ENCODE data around the gene HTATIP2.
"Not testable (repeated sequence)": the region's sequence is repeated elsewhere in the genome, so short reads cannot be mapped to it uniquely, and the experiment has no call there.

HTATIP2 gene

DNA sequence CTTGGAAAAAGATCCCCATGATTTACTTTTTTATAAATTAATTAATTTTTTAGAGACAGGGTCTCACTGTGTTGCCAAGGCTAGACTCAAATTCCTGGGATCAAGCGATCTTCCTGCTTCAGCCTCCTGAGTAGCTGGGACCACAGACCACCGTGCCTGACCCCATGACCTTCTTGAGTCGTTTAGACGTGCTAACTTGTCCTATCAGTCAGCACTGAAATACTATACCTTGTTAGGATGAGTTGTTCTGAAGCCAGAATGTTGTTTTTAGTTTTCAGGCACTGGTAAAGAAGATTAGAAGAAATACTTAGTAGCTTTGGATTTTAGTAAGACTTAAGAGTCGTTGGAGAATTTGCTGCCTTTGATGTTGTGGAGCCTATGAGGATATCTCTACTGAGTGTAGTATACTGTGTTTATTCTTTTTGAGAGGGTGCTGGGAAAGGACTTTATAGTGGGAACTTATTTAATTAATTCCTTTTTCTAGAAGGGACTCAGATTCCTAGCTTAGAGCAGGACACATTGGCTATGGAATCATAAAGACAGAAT, 8.6 kb downstream of the HTATIP2 start:
- no peak for DNase-seq

DNA sequence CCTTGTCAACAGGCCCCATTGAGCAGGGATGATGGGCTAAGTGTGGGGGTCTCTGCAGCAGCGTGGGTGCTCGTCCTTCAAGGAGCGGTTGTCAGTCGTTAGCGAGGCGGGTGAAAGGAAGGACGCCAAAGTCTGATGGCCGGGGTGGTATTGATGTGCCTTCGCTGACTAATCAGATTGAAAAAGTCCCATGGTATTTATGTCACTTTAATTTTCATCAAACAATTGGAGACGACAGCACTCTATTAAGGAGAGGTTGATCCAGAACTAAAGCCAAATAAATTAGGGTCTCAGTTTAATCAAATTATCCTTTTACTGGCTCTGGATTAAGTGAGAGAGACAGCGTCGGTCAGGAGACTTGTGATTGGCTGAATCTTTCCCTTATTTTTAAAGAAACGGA, 9.6 kb downstream of the HTATIP2 start:
- no peak for DNase-seq

DNA sequence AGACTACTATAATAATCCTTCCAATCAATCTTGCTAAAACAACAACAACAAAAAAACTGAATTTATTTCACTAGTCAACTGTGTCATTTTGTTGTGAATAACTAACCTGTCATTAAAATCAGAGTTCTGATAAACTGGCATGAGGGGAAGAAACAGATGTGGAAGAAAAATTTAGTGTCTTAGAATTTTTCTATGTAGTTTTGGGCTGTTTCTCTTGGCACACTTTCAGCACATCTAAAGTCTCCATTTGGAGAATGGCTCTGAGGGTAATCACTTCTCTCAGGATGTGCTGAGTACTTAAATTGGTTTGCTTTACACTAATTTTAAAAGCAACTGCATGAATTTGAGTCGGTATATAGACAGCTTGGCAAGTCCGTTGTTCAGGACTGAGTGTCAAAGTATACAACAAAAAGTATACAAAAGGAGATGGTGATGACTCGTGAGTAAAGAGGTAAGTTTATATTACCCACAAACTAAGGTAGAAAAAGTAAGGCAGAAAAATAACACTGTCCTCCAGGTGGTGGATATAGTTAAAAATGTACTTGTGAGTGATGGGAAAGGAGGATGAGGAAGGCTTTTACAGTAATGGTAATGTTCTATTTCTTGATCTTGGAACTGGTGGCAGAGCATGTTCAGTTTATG, 10.2 kb downstream of the HTATIP2 start:
- no peak for DNase-seq

DNA sequence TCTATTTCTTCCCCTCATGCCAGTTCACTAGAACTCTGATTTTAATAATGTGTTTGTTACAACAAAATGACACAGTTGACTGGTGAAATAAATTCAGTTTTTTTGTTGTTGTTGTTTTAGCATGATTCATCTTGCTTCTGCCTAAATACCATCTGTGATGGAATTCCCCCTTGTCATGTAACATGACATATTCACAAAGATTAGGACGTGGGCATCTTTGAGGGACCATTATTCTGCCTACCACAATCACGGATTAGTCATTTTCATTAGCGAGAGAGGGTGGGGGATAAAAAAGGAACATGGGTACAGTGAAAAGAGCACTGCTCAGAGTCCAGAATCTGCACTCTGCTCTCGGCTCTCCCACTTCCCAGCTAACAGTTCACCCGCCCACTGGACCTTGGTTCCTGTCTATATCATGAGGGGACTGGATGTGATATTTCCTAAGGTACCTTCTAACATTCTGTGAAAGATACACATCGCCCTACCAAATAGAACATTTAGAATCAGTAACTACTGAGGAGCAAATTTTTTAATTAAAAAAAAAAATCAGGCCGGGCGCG, 11.3 kb downstream of the HTATIP2 start:
- DNase-seq, result no peak

DNA sequence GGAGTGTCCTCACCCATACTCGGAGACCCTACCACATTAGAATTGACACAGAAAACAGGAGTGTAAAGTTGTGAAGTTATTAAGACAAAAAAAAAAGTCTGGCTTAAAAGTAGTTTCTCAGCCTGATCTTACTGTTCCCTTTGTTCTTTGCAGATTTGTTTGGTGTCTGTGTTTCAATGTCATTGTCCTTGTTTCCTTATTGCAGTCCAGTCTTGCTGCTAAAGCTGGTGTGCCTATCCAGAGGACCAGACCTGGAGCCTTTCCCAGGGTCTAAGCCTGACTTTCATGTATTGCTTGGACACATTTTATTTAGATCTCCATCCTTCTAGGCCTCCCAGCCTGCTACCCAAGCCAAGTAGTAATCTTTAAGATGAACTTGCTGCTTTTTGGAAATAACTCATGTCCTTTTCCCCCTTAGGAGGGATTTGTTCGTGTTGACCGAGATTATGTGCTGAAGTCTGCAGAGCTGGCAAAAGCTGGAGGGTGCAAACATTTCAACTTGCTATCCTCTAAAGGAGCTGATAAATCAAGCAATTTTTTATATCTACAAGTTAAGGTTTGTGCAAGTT, 12.7 kb downstream of the HTATIP2 start:
- DNase-seq, result no peak

DNA sequence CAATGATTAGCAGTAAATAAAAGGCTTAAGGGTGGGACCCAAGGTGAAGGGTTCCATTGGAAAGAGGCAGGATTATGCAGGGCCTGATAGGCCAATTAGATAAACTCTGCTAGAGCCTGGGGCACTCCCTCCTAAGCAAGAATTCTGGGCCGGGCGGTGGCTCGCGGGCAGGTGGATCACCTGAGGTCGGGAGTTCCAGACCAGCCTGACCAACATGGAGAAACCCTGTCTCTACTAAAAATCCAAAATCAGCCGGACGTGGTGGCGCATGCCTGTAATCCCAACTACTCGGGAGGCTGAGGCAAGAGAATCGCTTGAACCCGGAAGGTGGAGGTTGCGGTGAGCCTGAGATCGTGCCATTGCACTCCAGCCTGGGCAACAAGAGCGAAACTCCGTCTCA, 22.5 kb downstream of the HTATIP2 start:
- DNase-seq, result not testable (repeated sequence)

DNA sequence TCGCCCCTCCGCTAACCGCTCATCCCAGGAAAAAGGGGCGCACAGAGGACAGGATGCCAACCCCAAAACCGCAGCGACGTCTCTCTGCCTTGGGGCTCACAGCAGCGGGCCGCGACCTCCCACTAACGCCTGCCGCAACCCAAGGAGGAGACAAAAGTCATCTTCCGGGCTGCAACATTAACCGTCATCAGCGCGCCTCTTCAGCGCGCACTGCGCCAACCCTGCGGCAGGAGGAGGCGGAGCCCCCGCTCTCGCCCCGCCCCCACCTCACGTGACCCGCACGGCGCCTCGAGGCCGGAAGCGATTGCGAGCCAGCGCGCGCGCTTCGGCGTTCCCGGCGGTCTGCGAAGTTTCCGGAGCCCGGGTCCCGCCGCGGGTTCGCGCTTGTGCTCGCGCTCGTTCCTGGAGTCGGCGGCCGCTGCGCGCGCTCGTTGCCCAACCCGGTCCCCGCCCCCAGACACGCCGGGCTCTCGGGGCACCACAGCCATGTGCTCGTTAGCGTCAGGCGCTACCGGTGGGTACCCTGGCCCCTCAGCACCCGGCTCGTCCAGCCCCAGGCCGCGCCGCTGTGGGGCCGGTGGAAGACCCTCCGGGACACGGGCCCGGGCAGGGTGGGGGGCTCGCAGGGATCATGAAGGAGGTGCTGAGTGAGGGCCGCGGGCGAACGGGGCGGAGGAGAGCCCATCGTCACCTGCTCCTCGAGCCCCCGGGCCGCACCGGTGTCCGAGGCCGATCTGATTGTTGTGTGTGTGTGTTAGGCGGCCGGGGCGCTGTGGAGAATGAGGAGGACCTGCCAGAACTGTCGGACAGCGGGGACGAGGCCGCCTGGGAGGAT, 24.0 kb downstream of the HTATIP2 start, which contains the start of gene PRMT3:
Gene PRMT3, plus strand, starts transcription at position 456 of the 835 bp plus-strand sequence. Its CDS starts 31 bp downstream, at position 487.
- DNase-seq, result peak; percentile 97

DNA sequence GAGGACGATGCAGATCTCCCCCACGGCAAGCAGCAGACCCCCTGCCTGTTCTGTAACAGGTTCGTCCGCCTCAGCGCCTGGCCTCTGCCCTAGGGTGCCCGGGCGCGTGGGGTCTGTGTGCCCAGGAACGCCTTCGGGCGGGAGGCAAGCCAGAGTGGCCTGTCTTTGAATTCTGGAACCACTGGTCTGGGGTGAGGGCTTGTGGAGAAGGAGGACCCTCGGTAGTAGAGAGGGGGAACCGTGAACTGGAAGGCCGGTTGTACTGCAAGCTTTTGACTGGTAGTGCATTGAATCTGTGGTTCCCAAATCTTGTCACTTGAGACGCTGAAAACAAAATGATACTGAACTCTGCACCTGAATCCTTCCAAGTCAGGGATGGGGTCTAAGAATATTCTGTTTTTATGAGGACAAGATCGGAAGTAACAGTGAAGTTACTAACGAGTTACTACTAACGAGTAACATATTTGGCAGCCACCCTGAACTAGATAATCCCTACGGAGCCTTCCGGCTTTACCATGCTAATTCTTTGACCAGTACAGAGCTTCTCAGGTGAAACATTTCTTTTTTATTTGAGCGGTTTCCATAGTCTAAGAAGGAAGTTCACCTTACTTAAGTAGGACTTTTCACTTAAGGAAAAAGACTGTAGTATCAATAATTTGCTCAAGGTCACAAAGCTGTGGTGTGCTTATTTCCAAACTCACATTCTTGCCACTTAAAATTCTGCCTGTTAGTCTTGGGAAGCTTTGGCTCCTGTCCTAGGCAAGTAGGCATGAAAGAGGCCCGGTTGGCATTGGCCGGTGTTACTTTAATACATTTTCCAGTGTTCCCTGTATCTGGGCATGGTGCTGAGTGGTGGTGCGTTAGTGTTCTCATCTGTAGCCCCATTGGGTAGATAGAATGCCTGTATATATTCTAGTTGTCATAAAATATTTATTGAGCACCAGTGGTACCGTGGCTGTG, 24.9 kb downstream of the HTATIP2 start:
- DNase-seq, result no peak

DNA sequence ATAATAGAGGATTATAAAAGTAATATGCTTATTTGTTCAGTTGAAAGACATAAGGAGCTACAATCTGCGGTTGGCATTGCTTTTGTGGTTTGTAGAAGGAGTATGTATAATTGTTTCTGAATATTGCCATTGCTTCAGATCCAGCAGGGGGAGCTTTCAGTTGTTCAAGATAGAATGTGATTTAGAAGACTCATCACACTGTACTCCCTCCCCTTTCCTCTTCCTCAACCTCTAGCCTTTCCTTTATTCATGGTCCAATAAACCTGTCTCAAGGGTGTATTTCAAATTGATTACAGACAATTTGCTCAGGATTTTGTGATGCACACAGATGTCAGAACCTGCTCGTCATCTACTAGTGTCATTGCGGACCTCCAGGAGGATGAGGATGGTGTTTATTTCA, 33.8 kb downstream of the HTATIP2 start:
- peak; percentile 63 for DNase-seq

DNA sequence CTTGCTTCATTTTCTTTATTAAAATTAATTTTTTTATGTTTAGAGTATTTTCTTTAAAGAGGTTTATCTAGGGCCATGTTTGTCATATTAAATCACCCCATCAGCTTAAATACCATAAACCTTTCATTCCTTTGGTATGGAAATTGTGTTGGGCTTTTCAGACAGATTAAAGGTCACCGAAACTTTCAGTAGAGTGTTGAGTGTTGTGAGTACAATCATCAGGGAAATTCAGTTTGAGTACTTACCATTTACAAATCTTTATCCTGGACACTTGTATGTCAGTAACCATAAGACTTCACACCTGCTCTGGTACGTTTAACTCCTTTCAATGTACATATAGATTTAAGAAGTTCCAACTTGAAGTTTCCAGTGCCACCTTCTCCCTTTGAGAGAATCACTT, 36.0 kb downstream of the HTATIP2 start:
- DNase-seq, result no peak

DNA sequence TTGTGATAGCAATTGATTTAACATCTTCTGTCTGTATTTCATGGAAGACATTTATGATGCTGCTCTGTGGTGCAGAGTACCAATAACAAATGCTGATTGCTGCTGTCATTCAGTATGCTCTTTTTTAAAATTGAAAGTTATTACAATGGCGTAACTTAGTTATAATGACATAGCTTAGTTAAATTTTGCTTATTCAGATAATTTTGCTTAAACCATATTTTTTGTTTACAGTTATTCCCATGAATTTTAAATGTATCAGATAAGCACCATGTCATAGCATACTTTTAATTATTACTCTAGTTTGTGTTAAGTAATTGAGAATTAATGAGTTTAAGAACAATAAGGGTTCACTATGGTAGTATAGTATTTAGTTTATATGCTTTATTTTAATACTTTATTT, 39.5 kb downstream of the HTATIP2 start:
- no peak for DNase-seq

DNA sequence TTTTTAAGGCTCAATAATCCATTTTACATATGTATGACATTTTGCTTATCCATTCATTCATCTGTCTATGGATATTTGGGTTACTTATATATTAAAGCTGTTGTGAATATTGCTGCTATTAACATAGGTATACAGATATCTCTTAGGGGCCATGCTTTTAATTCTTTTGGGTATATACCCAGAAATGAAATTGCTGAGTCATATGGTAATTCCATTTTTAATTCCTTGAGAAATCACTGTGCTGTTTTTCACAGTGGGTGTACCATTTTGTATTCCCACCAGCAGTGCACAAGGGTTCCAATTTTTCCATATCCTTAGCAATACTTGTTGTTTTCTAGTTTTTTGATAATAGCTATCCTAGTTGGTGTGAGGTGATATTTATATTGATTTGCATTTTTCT, 43.0 kb downstream of the HTATIP2 start:
- no peak for DNase-seq

DNA sequence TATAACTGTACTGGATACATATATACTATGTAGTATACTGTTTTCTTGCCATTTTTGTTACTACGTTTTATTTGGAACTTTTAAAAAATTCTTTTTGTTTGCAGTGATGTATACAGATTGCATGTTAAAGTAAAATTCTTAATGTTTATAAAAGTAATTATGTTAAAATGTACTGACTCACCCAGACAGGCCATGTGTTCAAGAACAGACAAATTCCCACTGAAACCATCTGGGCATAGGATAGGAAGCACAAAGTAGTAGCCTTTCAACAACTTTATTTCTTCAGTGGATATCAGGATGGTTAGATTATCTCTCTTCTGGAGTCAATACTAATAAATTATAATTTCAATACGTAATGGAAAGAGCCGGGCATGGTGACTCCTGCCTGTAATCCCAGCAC, 43.8 kb downstream of the HTATIP2 start:
- no peak for DNase-seq

DNA sequence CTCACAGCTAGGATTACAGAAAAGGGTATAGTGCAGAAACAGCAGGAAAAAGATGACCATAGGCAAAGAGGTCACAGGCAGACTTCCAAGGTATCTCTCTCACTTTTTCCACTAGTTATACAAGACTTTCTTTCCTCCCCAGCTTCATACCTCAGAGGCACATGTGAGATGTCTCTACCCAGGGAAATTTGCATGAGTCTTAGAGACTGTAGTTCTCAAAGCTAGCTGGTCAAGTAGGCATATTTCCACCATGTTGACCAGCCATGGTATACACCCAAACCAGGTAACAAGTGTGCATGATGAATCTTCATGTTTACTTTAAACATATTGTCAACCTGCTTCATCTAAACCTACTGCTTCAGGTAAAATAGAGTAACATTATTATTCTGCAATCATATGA, 51.9 kb downstream of the HTATIP2 start:
- no peak for DNase-seq

DNA sequence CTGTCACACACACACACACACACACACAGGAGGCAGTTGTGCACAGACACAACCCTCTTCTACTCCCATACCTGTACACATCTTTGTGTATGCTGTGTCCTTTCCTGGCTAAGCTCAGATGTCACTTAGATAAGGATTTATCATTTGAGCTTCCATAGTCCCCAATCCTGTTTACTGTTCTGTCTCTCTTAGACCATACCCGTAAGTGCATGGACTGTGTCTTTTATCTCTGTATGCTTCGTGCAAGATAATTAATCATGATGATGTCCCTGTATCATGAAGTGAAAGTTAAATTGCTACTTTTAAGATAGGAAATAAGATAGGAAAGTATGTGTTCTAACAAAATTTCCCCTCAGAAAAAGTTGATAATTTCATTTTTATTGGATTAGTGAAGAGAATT, 54.3 kb downstream of the HTATIP2 start:
- no peak for DNase-seq

DNA sequence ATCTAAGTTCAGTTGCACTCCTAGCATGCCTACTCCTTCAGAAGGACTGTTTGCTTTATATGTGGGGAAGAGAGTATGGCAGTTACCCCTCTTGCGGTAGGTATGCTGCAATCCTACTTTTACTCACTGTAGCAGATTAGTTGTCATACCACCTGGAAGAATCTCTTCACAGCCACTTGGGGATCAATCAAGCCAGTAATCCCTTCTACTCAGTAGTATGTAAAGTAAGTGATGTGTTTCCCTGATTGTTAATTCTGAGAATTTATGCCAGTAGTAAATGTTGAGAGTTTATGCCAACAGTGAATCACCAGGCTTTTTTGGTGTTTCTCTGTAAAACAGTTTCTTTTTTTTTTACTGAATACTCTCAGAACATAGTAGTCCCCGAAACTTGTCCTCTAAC, 58.4 kb downstream of the HTATIP2 start:
- no peak for DNase-seq

DNA sequence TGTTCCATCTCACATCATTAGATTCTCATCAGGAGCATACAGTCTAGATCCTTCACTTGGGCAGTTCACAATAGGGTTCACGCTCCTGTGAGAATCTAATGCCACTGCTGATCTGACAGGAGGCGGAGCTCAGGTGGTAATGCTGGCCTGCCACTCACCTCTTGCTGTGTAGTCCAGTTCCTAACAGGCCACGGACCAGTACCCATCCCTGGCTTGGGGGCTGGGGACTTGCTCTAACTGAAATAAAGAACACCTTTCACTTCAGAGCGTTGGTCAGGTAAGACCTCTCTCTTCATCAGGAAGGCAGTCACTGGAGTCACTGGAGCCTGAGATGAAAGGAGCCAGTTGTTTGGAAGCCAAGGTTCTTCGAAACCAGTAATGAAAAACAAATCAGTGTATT, 65.7 kb downstream of the HTATIP2 start:
- DNase-seq, result no peak
